Lung (tissue), 12 donors: Measurements from ENCODE around the gene PRKCZ. TPM values are rescaled to one million over a fixed set of nuclear protein-coding genes. Genes with fewer than 3 reads are reported as not detected.
A peak's percentile ranks its signal among the peaks of the same experiment; 100 is the strongest.

Experiments
- ATAC-seq: fragments of 200-7000 bp; cut with Tn5 transposase; one replicate; pipeline ENCODE4 v1.9.1; 2020; ENCODE audit warnings: moderate number of reproducible peaks; ENCODE audit not compliant: insufficient read depth, low FRiP score
- DNase-seq, 3 donors: peaks; one replicate each; pipeline ENCODE4 v3.0.0-alpha.2; 2013 to 2017
- H3K27ac ChIP-seq, 2 donors: one replicate each; pipeline ENCODE4 v1.5.1; 2013; ENCODE audit warnings: mild to moderate bottlenecking in 2 of 2, moderate library complexity in 2 of 2, control low read depth in 1 of 2, inconsistent platforms in 1 of 2, low read depth in 1 of 2, low read length in 1 of 2
- H3K27me3 ChIP-seq, 3 donors: one replicate each; pipeline ENCODE4 v1.5.1; 2013; ENCODE audit warnings: low read length in 2 of 3; ENCODE audit not compliant: control insufficient read depth in 3 of 3, insufficient read depth in 3 of 3
- H3K36me3 ChIP-seq, 4 donors: one replicate each; pipeline ENCODE4 v1.5.1; 2013; ENCODE audit warnings: low read length in 4 of 4, mild to moderate bottlenecking in 1 of 4, moderate library complexity in 1 of 4; ENCODE audit not compliant: control insufficient read depth in 4 of 4, insufficient read depth in 4 of 4
- H3K4me1 ChIP-seq, 5 donors: one replicate each; pipeline ENCODE4 v1.5.1; 2013; ENCODE audit warnings: low read length in 5 of 5, mild to moderate bottlenecking in 2 of 5, moderate library complexity in 1 of 5; ENCODE audit not compliant: control insufficient read depth in 5 of 5, insufficient read depth in 5 of 5
- H3K4me3 ChIP-seq: one replicate; pipeline ENCODE4 v1.5.1; 2013; ENCODE audit warnings: mild to moderate bottlenecking, control low read depth, moderate library complexity
- H3K9ac ChIP-seq, 2 donors: one replicate each; pipeline ENCODE4 v1.5.1; 2013; ENCODE audit warnings: low read length in 2 of 2, control low read depth in 1 of 2; ENCODE audit not compliant: insufficient read depth in 1 of 2
- H3K9me3 ChIP-seq, 4 donors: one replicate each; pipeline ENCODE4 v1.5.1; 2013; ENCODE audit warnings: low read length in 3 of 4, mild to moderate bottlenecking in 1 of 4, moderate library complexity in 1 of 4; ENCODE audit not compliant: control insufficient read depth in 4 of 4, insufficient read depth in 3 of 4
- CTCF ChIP-seq: IDR thresholded peaks from 2 replicates; pipeline ENCODE4 v1.5.1; 2012; ENCODE audit warnings: mild to moderate bottlenecking; ENCODE audit errors: control extremely low read depth, extremely low read depth
- WGBS, 2 donors: extraction: QIAGEN DNeasy Blood & Tissue Kit; methylation state at CpG; one replicate each; pipeline ENCODE4 v1.1.7; 2013; 5-methylcytosine and 5-hydroxymethylcytosine counted together
- polyA plus RNA-seq, 2 donors: library from polyadenylated mRNA; stranded (reverse); fragments of 200-250 nt; gene quantifications; one replicate each; pipeline ENCODE4 v1.2.1, GENCODE V29; 2013
- total RNA-seq, 2 donors: library from RNA; depleted of rRNA in 1 of 2; stranded (reverse); fragments of >200 nt in 1 of 2; gene quantifications; one replicate each; pipeline ENCODE4 v1.2.1, GENCODE V29; 2014 to 2021
- donor health status: control.
- donor health status: control.
- donor health status: Bipolar disorder and iron deficiency.
- donor health status: healthy.
- donor health status: DM: yes; HTN: yes; CAD: no.

The PRKCZ gene
- total and polyA plus RNA-seq, 4 donors: 55.2 to 149 (median 117) TPM

- no peak for ATAC-seq
- peak; percentile 91 to 95 (median 92) for DNase-seq
- H3K4me1 ChIP-seq: peaks cover 11 to 49% (median 17%) of the 10 kb centered on the region in 5 donors
Observed at GRCh38 chr1:2229037-2229864, 179.0 kb downstream of the PRKCZ start.

GRCh38 chr1:2229911-2230731, 179.9 kb downstream of the PRKCZ start:
- H3K9ac ChIP-seq: peak overlapping the region; percentile 26 to 39
- H3K9me3 ChIP-seq: peaks cover 0 to 5% (median 0%) of the 10 kb centered on the region in 4 donors
- no peak for DNase-seq
- peaks cover 11 to 58% (median 23%) of the 10 kb centered on the region in 5 donors for H3K4me1 ChIP-seq
- WGBS, 2 donors: 23 to 49% methylated on average over 32 of the region's 32 CpGs
- no peak for ATAC-seq
- TF ChIP-seq CTCF: no peak
- peak overlapping the region; percentile 66 to 93 for H3K27ac ChIP-seq
- peaks cover 0 to 15% (median 0%) of the 10 kb centered on the region in 4 donors for H3K36me3 ChIP-seq
- H3K27me3 ChIP-seq: no peaks in the 10 kb centered on the region
- peak overlapping the region; percentile 80 for H3K4me3 ChIP-seq

More at GRCh38 chr1:2229037-2229864, 179.0 kb downstream of the PRKCZ start:
- TF ChIP-seq CTCF: no peak
- peak overlapping the region; percentile 26 to 39 for H3K9ac ChIP-seq
- H3K36me3 ChIP-seq: peaks cover 0 to 15% (median 0%) of the 10 kb centered on the region in 4 donors
- no peaks in the 10 kb centered on the region for H3K27me3 ChIP-seq
- peaks cover 0 to 5% (median 0%) of the 10 kb centered on the region in 4 donors for H3K9me3 ChIP-seq
- 4 to 9% methylated on average over 76 to 77 of the region's 77 CpGs for WGBS, 2 donors
- peak overlapping the region; percentile 80 for H3K4me3 ChIP-seq
- peak overlapping the region; percentile 66 to 93 for H3K27ac ChIP-seq

- Histone ChIP-seq H3K4me3 (peak overlapping the region; percentile 41), H3K36me3 (peaks cover 0 to 15% (median 0%) of the 10 kb centered on the region in 4 donors), H3K27ac (peak overlapping the region; percentile 54 to 81), H3K9me3 (peaks cover 0 to 5% (median 0%) of the 10 kb centered on the region in 4 donors), H3K4me1 (peaks cover 12 to 66% (median 31%) of the 10 kb centered on the region in 5 donors), H3K27me3 (no peaks in the 10 kb centered on the region), H3K9ac (peak overlapping the region; percentile 14 to 39)
- 14 to 36% methylated on average over 30 of the region's 30 CpGs for WGBS, 2 donors
- no peak for TF ChIP-seq CTCF
- ATAC-seq: no peak
- DNase-seq: peak; percentile 78 to 81 (median 81)
Observed at GRCh38 chr1:2230781-2231531, 180.7 kb downstream of the PRKCZ start.
